H9 (cell line): Measurements from ENCODE around the gene PPT1. TPM values are rescaled to one million over a fixed set of nuclear protein-coding genes. Genes with fewer than 3 reads are reported as not detected.

Experiments
- DNase-seq: peaks from one replicate; pipeline ENCODE4 v3.0.0-alpha.2; 2017
- H2AFZ ChIP-seq: one replicate; pipeline ENCODE4 v1.6.1; 2013; ENCODE audit warnings: mild to moderate bottlenecking, low read length, control low read depth, moderate library complexity
- H2AK5ac ChIP-seq: 2 replicates; pipeline ENCODE4 v1.6.1; 2013; ENCODE audit warnings: low read length, control low read depth, mixed read lengths; ENCODE audit not compliant: insufficient read length
- H2BK120ac ChIP-seq: one replicate; pipeline ENCODE4 v1.6.1; 2013; ENCODE audit warnings: low read depth, mild to moderate bottlenecking, low read length, control low read depth, inconsistent platforms; ENCODE audit not compliant: poor library complexity, severe bottlenecking
- H2BK12ac ChIP-seq: 2 replicates; pipeline ENCODE4 v1.6.1; 2013; ENCODE audit warnings: low read length, control low read depth, mixed read lengths, low read depth; ENCODE audit not compliant: insufficient read length
- H2BK15ac ChIP-seq: 2 replicates; pipeline ENCODE4 v1.6.1; 2013; ENCODE audit warnings: low read depth, low read length, control low read depth
- H2BK20ac ChIP-seq: one replicate; pipeline ENCODE4 v1.6.1; 2013; ENCODE audit warnings: low read depth, mild to moderate bottlenecking, low read length, control low read depth, inconsistent platforms; ENCODE audit not compliant: poor library complexity, severe bottlenecking
- H2BK5ac ChIP-seq: 2 replicates; pipeline ENCODE4 v1.6.1; 2013; ENCODE audit warnings: low read length, control low read depth, mixed read lengths; ENCODE audit not compliant: insufficient read length
- H3K14ac ChIP-seq: 2 replicates; pipeline ENCODE4 v1.6.1; 2013; ENCODE audit warnings: low read length, control low read depth; ENCODE audit not compliant: insufficient read depth
- H3K18ac ChIP-seq: 2 replicates; pipeline ENCODE4 v1.6.1; 2013; ENCODE audit warnings: low read depth, mild to moderate bottlenecking, mixed read lengths, low read length, control low read depth; ENCODE audit not compliant: insufficient read length
- H3K23ac ChIP-seq: 2 replicates; pipeline ENCODE4 v1.6.1; 2013; ENCODE audit warnings: low read length, control low read depth, mixed read lengths, low read depth; ENCODE audit not compliant: insufficient read length
- H3K23me2 ChIP-seq: 2 replicates; pipeline ENCODE4 v1.6.1; 2013; ENCODE audit warnings: low read depth, mild to moderate bottlenecking, mixed read lengths, low read length, control low read depth; ENCODE audit not compliant: insufficient read length, poor library complexity, severe bottlenecking
- H3K27ac ChIP-seq: 2 replicates; pipeline ENCODE4 v1.5.1; 2013; ENCODE audit warnings: low read length, control low read depth, mixed read lengths, low read depth; ENCODE audit not compliant: insufficient read length
- H3K27me3 ChIP-seq: 2 replicates; pipeline ENCODE4 v1.6.1; 2013; ENCODE audit warnings: low read length, control low read depth, inconsistent platforms; ENCODE audit not compliant: insufficient read depth
- H3K4ac ChIP-seq: 2 replicates; pipeline ENCODE4 v1.6.1; 2013; ENCODE audit warnings: low read depth, mild to moderate bottlenecking, control low read depth, inconsistent platforms, low read length, moderate library complexity
- H3K4me1 ChIP-seq: 2 replicates; pipeline ENCODE4 v1.6.1; 2013; ENCODE audit warnings: low read length, control low read depth, inconsistent platforms; ENCODE audit not compliant: insufficient read depth
- H3K4me2 ChIP-seq: 2 replicates; pipeline ENCODE4 v1.6.1; 2013; ENCODE audit warnings: low read length, control low read depth, mixed read lengths; ENCODE audit not compliant: insufficient read length, insufficient read depth
- H3K56ac ChIP-seq: 2 replicates; pipeline ENCODE4 v1.6.1; 2013; ENCODE audit warnings: low read depth, mild to moderate bottlenecking, mixed read lengths, low read length, control low read depth; ENCODE audit not compliant: insufficient read length
- H3K79me1 ChIP-seq: 2 replicates; pipeline ENCODE4 v1.6.1; 2013; ENCODE audit warnings: low read depth, mild to moderate bottlenecking, moderate library complexity, low read length, control low read depth, inconsistent platforms; ENCODE audit not compliant: insufficient read depth, poor library complexity, severe bottlenecking
- H3K79me2 ChIP-seq: 2 replicates; pipeline ENCODE4 v1.6.1; 2013; ENCODE audit warnings: low read length, control low read depth, inconsistent platforms; ENCODE audit not compliant: insufficient read depth
- H3K9ac ChIP-seq: 2 replicates; pipeline ENCODE4 v1.6.1; 2013; ENCODE audit warnings: low read length, control low read depth, mixed read lengths; ENCODE audit not compliant: insufficient read length; ENCODE audit errors: extremely low read depth
- H3K9me3 ChIP-seq: one replicate; pipeline ENCODE4 v1.6.1; 2013; ENCODE audit warnings: low read depth, low read length, inconsistent platforms; ENCODE audit not compliant: control insufficient read depth
- H3T11ph ChIP-seq: one replicate; pipeline ENCODE4 v1.6.1; 2013; ENCODE audit warnings: mild to moderate bottlenecking, low read length, control low read depth, inconsistent platforms
- H4K20me1 ChIP-seq: one replicate; pipeline ENCODE4 v1.6.1; 2013; ENCODE audit not compliant: control insufficient read depth, insufficient read length, insufficient read depth
- H4K5ac ChIP-seq: 2 replicates; pipeline ENCODE4 v1.6.1; 2013; ENCODE audit warnings: low read depth, mild to moderate bottlenecking, mixed read lengths, low read length, control low read depth; ENCODE audit not compliant: insufficient read length
- H4K8ac ChIP-seq: replicated peaks from 2 replicates; pipeline ENCODE4 v1.6.1; 2013; ENCODE audit warnings: low read length, control low read depth, mixed read lengths, low read depth; ENCODE audit not compliant: insufficient read length
- H4K91ac ChIP-seq: 2 replicates; pipeline ENCODE4 v1.6.1; 2013; ENCODE audit warnings: low read depth, mild to moderate bottlenecking, moderate library complexity, mixed read lengths, low read length, control low read depth; ENCODE audit not compliant: insufficient read length
- H3K27ac Mint-ChIP-seq, 3 experiments: 2 replicates in 2 of 3; 3 replicates in 1 of 3; pipeline ENCODE4 v1.8.0; 2020 to 2021; ENCODE audit warnings: mixed read lengths in 3 of 3, mild to moderate bottlenecking in 1 of 3, moderate library complexity in 1 of 3
- H3K27me3 Mint-ChIP-seq: 2 replicates; pipeline ENCODE4 v1.8.0; 2021; ENCODE audit warnings: low read depth, mild to moderate bottlenecking, moderate library complexity, mixed read lengths
- H3K36me3 Mint-ChIP-seq, 3 experiments: 2 replicates in 2 of 3; 3 replicates in 1 of 3; pipeline ENCODE4 v1.8.0; 2020 to 2021; ENCODE audit warnings: low read depth in 3 of 3, mixed read lengths in 3 of 3; ENCODE audit not compliant: insufficient read depth in 1 of 3
- H3K4me1 Mint-ChIP-seq, 2 experiments: 2 replicates each; pipeline ENCODE4 v1.8.0; 2020; ENCODE audit warnings: mixed read lengths in 2 of 2
- H3K4me3 Mint-ChIP-seq, 2 experiments: 2 replicates in 1 of 2; 3 replicates in 1 of 2; pipeline ENCODE4 v1.8.0; 2020 to 2021; ENCODE audit warnings: mild to moderate bottlenecking in 2 of 2, mixed read lengths in 2 of 2, moderate library complexity in 1 of 2
- H3K9me3 Mint-ChIP-seq, 2 experiments: 2 replicates in 1 of 2; 3 replicates in 1 of 2; pipeline ENCODE4 v1.8.0; 2020; ENCODE audit warnings: mild to moderate bottlenecking in 2 of 2, mixed read lengths in 2 of 2, moderate library complexity in 1 of 2
- CTCF ChIP-seq: fragments of 200-600 bp; sonication (generic); conservative IDR thresholded peaks from 3 replicates; pipeline ENCODE4 v1.8.0; 2021; ENCODE audit warnings: antibody characterized with exemption, mild to moderate bottlenecking
- WGBS: extraction: QIAGEN DNeasy Blood & Tissue Kit; methylation state at CpG from one replicate; pipeline ENCODE4 v1.1.7; 2013; ENCODE audit warnings: missing lambda C conversion rate, low lambda C conversion rate, mixed read lengths; ENCODE audit not compliant: insufficient read length; ENCODE audit errors: extremely low coverage; 5-methylcytosine and 5-hydroxymethylcytosine counted together
- total RNA-seq: library from RNA; stranded (reverse); gene quantifications from 2 replicates; pipeline ENCODE4 v1.2.1, GENCODE V29; 2021

PPT1 gene
- total RNA-seq, 1 experiment from 2014 or later: 109 TPM

DNA sequence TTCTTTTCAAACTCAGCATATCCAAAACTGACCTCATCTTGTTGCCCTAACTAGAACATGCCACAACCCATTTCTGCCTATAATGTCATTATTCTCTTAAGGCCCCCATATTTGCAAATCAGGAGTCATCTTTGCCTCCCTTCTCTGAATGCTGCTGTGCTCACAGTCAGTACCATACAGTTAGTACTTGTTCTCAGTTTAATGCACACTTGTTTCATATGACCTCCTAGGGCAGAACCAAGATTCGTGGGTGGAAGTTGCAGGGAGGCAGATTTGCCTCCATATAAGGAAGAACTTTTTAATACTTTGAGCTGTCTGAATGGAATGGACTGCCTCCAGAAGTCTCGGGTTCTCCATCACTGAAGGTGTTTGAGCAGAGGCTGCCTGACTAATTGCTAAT is 47.3 kb downstream of the PPT1 start:
- Histone ChIP-seq H2BK20ac (no peak overlapping the region), H4K20me1 (no peaks in the 10 kb centered on the region), H2AFZ (no peak overlapping the region), H4K91ac (no peak overlapping the region), H3K9ac (no peak overlapping the region), H4K5ac (no peak overlapping the region), H3K4ac (no peak overlapping the region), H3K14ac (no peak overlapping the region), H2BK5ac (no peak overlapping the region), H3K4me1 (no peaks in the 10 kb centered on the region), H3K56ac (no peak overlapping the region), H3K27me3 (no peaks in the 10 kb centered on the region), H2BK15ac (no peak overlapping the region), H3K4me2 (no peak overlapping the region), H3K79me1 (peaks cover 6% of the 10 kb centered on the region), H2BK120ac (no peak overlapping the region), H3K9me3 (no peaks in the 10 kb centered on the region), H3K18ac (no peak overlapping the region), H3K27ac (no peak overlapping the region), H3T11ph (no peak overlapping the region), H2AK5ac (no peak overlapping the region), H2BK12ac (no peak overlapping the region), H3K79me2 (peaks cover 24% of the 10 kb centered on the region; the same call in 1 of the 2 replicates), H4K8ac (no peak overlapping the region), H3K23ac (no peak overlapping the region), H3K23me2 (no peaks in the 10 kb centered on the region)
- H3K36me3 Mint-ChIP-seq: peaks cover 2 to 24% (median 6%) of the 10 kb centered on the region in 3 experiments; a peak in 6 of 7 replicates
- no peak overlapping the region for H3K27ac Mint-ChIP-seq
- peaks cover 2 to 3% of the 10 kb centered on the region in 2 experiments; a peak in 2 of 4 replicates for H3K4me1 Mint-ChIP-seq
- no peak for TF ChIP-seq CTCF
- DNase-seq: no peak
- no CpG with 5 or more reads among the region's 2 CpGs for WGBS
- no peaks in the 10 kb centered on the region for H3K9me3 Mint-ChIP-seq
- no peak overlapping the region for H3K4me3 Mint-ChIP-seq
- H3K27me3 Mint-ChIP-seq: no peaks in the 10 kb centered on the region
